ENCODE results near the gene KLK7.
A peak's percentile ranks its signal among the peaks of the same experiment; 100 is the strongest.

DNA sequence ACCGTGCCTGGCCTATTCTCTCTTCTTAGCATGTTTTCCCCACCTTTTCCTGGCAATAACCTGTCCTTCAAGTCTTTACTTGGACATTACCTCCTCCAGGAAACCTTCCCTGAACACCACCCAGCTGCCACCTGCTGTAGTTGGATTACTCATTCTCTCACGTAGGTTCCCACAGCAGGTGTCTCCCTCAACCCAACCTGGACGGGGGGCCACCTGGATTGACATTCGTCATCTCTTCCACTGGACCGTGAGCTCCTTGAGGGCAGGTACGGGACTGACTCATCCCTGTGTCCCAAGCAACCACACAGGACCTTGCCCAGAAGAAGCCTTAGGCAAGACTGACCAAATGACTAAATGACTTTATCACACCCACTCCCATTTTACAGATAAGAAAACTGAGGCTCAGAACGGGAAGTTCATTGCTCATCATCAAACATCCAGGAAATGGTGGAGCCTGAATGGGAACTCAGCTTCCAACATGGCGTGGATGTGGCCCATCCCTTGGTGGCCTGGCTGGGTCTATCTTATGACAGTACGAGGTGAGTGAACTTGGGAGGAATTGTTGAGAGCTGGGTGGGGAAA, 10.8 kb downstream of the KLK7 start:
- TF ChIP-seq, protein P1, sequence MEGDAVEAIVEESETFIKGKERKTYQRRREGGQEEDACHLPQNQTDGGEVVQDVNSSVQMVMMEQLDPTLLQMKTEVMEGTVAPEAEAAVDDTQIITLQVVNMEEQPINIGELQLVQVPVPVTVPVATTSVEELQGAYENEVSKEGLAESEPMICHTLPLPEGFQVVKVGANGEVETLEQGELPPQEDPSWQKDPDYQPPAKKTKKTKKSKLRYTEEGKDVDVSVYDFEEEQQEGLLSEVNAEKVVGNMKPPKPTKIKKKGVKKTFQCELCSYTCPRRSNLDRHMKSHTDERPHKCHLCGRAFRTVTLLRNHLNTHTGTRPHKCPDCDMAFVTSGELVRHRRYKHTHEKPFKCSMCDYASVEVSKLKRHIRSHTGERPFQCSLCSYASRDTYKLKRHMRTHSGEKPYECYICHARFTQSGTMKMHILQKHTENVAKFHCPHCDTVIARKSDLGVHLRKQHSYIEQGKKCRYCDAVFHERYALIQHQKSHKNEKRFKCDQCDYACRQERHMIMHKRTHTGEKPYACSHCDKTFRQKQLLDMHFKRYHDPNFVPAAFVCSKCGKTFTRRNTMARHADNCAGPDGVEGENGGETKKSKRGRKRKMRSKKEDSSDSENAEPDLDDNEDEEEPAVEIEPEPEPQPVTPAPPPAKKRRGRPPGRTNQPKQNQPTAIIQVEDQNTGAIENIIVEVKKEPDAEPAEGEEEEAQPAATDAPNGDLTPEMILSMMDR (conservative IDR thresholded peaks at IDR 0.05; ENCODE audit: low read depth, low read length) = no peak
- TF ChIP-seq EZH2phosphoT487 (IDR thresholded peaks at IDR 0.05; ENCODE audit: borderline replicate concordance, low read length) (peak; percentile 30; the same call in 1 of the 2 replicates), EZH2 (IDR thresholded peaks at IDR 0.05; ENCODE audit: low read length, unreplicated experiment) (no peak)

Measured in PC-3 (cell line).